Activated CD4-positive, alpha-beta T cell treated with anti-CD3 and anti-CD28 coated beads, Interleukin-2, amount 50 U/mL, for 24 hours (primary cell): ENCODE measurements around the gene ANKZF1.
A peak's percentile ranks its signal among the peaks of the same experiment; 100 is the strongest.

Experiments
- DNase-seq, 2 donors: peaks; one replicate each; pipeline ENCODE4 v3.0.0-alpha.2; 2020; ENCODE audit warnings: low read depth in 1 of 2, low spot score in 1 of 2

The ANKZF1 gene

DNA sequence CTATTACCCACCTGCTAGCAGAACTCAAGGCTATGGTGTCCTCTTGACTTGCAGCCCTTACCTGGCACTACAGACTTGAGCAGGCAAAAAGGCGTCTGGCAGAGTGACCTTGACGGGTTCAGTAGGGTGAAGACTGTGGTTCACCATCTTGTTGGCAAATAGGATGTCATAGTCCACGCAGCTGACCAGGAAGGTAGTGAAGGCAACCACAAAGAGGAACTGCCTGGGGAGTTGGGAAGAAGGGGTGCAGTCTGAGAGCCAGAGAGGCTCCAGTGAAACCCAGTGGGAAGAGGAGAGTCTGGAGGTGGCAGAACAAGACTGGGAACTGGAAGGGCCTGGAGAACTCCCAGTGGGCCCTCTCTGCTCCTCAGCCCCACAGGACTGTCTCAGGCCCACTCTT lies 4.3 kb upstream of the ANKZF1 start:
- no peak for DNase-seq

GRCh38 chr2:219228041-219228910 lies 1.3 kb upstream of the ANKZF1 start:
- DNase-seq, result no peak

- DNase-seq, result no peak
These were observed 698 bp upstream of the ANKZF1 start for GRCh38 chr2:219228911-219229304.

DNA sequence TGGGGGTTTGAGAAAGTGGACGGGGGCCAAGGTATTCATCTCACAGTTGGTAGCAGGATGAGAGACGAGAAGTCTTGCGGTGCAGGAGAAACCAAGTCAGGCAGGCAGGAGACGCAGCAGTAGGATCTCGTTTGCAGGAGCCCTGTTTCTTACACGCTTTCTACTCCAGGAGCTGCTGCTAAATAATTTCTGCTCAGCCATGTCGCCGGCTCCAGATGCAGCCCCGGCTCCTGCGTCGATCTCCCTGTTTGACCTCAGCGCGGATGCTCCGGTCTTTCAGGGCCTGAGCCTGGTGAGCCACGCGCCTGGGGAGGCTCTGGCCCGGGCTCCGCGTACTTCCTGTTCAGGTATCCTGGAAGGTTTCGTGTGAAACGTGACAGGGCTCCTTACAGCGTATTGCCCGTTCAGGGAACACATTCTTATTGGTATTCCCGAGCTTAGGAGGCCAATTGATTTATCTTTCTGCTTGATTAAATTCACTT lies 494 bp downstream of the ANKZF1 start:
- peak in 1 of 2 donors; percentile 39 for DNase-seq

- no peak for DNase-seq
These were observed 4.7 kb downstream of the ANKZF1 start for GRCh38 chr2:219234331-219234730.

DNA sequence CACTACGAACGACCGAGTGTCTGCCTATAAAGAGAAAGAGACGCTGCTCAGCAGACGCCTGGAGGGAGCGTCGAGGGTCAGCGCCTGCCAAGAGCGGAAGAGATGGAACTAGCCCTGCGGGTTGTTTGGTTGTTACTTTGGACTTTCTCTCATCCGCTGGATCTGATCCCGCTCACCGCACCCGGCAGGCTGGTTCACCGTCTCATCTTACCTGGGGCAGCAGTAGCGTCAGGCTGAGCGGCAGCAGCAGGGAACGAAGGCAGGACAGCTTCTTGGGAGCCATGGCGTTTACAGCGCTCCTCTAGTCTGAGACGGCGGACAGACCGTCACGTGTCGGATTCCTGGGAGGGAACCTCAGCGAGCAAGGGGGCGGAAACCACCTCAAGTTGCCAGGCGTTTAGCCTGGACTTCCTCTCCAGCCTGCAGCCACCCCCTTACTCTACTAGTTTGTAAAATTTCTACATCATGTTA lies 13.7 kb downstream of the ANKZF1 start:
- no peak for DNase-seq

DNA sequence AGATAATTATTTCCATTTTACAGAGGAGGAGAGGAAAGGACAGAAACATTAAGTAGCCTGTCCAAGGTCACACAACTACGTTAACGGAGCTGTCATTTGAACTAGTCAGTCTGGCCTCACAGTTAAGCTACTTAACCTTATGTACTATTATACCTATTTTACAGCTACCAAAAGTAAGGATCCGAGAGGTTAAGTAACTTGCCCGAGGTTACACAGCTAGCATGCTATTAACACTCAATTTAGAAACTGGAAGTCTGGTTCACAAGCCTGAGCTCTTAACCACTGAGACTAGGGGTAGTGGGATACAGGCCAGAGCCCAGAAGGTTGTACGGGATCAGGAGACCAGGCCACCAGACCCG lies 15.2 kb downstream of the ANKZF1 start:
- no peak for DNase-seq

GRCh38 chr2:219245148-219245898 lies 15.7 kb downstream of the ANKZF1 start, which contains the start of the genes GLB1L and STK16:
Gene GLB1L, minus strand, starts transcription at chr2:219245444. Its CDS starts 1,871 bp downstream, at chr2:219243573.
Gene STK16, plus strand, starts transcription at chr2:219245479. Its CDS starts 521 bp downstream, at chr2:219246000.
- DNase-seq, result peak; percentile 84 to 86

DNA sequence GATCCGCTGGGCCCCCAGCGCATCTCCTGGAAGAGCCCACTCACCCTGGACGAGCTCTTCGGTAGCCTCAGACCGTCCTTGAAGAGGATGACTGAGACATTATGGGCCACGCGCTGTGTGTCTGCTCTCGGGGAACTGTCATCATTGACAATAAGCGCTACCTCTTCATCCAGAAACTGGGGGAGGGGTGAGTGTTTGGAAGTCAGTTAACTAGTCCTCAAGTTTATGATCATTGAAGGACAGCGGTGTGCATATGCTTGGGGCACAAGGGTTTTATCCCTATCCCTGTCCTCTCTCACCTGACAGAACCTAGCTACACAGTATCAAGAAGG lies 16.3 kb downstream of the ANKZF1 start:
- no peak for DNase-seq

DNA sequence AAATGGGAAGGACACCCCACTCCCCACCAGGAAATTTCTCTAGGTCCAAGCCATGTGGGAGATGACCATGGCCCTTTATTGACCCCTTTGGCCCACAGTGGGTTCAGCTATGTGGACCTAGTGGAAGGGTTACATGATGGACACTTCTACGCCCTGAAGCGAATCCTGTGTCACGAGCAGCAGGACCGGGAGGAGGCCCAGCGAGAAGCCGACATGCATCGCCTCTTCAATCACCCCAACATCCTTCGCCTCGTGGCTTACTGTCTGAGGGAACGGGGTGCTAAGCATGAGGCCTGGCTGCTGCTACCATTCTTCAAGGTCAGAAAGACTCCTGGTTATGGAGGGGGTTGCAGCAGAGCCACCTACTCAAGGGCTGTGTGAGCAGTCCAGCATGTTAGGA lies 17.0 kb downstream of the ANKZF1 start:
- DNase-seq, result no peak

DNA sequence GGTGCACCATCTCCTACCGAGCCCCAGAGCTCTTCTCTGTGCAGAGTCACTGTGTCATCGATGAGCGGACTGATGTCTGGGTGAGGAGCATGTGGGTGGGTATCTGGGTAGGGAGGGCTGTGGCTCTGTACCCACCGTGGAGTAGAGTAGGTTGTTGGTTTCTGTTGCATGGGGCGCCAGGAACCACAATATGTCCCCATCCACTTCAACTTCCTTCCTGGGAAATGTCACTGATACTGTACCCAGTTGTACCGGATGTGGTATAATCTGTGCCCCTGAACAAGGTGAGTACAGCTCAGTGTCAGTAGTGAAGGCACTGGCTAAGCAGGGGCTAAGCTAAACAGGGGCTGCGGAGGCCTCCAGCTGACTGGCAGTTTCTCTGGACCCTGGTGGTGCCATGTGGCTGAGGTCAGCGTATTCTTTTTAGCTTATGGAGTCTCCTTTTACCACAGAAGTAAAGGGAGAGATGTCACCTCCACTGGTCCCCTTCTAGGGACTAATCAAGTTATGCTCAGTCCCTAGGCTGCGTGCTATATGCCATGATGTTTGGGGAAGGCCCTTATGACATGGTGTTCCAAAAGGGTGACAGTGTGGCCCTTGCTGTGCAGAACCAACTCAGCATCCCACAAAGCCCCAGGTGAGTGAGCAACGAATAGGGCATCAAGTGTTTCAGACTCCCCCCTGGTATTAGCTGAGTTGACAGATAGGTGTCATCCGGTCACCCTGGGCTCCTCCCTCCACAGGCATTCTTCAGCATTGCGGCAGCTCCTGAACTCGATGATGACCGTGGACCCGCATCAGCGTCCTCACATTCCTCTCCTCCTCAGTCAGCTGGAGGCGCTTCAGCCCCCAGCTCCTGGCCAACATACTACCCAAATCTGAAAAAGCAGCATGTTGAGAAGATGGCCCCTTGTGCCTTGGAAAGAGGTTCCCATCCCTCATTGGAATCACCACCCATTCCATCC lies 18.4 kb downstream of the ANKZF1 start:
- DNase-seq, result peak in 1 of 2 donors; percentile 54

DNA sequence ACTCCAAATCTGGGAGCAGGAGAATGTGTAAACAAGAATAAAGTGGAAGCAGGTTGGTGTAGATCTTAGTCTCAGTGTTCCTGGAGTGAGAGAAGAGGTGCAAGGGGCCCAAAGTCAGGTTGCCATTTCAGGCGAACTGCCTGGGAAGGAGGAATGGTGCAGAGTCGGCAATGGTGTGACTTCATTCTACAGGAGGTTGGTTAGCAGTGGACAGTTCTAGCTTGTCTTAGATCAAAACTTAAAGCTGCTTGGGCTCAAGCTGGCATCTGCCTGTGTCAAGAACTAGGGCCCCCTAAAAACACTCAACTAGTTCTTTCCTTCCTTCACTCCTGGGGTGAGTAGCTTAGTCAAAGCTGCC lies 19.2 kb downstream of the ANKZF1 start:
- no peak for DNase-seq

DNA sequence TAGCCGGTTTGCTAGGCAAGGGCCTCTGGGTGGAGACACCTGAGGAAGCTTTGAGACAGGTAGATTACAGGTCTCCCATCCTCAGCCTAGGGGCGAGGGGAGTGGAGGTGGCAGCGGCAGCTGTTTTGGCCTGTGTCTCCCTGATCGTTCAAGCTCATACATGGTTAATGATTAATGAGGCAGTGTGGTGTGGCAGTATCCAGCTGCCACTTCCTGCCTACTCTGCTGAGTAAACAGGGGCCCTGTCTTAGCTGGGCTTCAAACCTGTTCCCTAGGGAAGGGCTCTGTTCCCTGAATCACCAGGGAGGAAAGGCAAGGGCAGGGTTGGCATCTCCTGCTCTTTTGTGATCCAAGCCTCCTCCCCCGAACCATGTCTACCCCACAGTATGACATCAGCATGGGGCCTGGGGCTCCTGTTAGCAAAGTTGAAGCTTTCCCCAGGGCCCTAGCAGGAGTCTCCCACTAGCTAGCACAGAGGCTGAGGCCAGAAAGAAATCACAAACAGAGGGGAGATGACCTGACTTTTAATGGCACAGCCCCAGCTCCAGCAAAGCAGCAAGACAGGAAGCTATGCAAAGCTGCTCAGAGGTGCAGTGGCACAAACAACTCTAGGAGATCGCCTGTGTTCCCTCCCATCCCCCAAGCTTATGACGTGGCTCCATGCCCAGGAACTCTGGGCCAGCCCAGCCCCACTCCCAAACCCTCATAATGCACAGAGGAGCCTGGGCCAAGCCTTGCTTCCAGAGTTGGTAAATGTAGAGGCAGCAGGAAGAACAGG lies 19.8 kb downstream of the ANKZF1 start:
- peak in 1 of 2 donors; percentile 24 for DNase-seq

DNA sequence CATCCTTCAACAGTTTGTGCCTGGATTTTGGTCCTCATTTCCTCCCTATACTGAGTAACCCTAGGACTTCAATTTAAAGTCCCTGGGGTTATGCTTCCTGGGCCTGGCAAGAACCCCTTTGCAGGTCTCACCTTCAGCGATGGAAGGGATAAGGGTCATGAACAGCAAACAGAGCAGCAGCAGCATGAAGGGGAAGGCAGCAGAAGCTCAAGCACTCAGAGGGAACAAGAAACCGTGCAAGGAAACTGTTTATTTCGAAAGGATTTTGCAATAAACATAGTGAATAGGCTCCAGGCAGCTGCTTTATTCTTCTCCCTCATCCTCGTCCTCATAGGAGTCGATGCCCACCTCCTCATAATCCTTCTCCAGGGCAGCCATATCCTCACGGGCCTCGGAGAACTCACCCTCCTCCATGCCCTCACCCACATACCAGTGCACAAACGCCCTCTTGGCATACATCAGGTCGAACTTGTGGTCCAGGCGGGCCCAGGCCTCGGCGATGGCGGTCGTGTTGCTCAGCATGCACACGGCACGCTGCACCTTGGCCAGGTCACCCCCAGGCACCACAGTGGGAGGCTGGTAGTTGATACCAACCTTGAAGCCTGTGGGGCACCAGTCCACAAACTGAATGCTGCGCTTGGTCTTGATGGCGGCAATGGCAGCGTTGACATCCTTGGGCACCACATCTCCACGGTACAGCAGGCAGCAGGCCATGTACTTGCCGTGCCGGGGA lies 20.6 kb downstream of the ANKZF1 start:
- no peak for DNase-seq

- DNase-seq, result no peak
These were observed 22.1 kb downstream of the ANKZF1 start for GRCh38 chr2:219251656-219252055.

DNA sequence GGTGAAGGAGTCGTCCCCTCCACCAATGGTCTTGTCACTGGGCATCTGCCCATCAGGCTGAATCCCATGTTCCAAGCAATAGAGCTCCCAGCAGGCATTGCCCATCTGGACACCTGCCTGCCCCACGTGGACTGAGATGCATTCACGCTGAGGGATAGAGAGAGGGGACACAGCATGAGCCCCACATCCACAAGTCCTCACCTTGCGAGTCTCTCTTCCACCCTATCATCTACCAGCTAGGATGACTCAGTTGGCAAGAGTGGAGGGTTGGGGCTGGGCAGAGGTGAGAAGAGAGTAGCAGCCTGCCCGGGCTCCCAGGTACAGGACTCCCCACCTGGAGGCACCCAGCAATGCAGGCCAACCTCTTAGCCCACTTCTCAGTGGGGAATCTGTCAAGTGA lies 22.5 kb downstream of the ANKZF1 start:
- no peak for DNase-seq

DNA sequence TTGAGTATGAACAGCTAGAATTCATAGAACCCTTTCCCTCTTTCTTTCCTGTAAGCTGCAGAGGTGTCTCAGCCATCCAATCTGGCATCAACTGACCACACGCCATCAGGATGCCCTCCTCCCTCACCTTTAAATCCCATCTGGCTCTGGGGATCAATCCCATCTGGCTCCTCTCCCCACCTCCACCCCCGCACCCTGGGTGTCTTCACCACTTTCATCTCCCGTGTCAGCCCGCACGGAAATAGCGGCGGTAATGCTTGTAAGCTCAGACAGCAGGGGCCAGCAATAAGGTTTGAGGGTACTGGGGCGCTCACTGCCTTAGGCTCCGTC lies 22.9 kb downstream of the ANKZF1 start:
- no peak for DNase-seq

- DNase-seq, result peak in 1 of 2 donors; percentile 24
These were observed 23.5 kb downstream of the ANKZF1 start, which contains the start of gene TUBA4B for GRCh38 chr2:219252900-219253752. Gene TUBA4B, plus strand, starts transcription at chr2:219253243. Its CDS starts 165 bp downstream, at chr2:219253408.
